ENCODE measurements around the gene BEST4. TPM values are rescaled to one million over a fixed set of nuclear protein-coding genes. Genes with fewer than 3 reads are reported as not detected.

BEST4 gene
- total and polyA plus RNA-seq, 2 of the 13 experiments (the other 11 are each of a cell fraction or from before 2014, with no cell fraction given), result 0.77 to 1.4 TPM

DNA sequence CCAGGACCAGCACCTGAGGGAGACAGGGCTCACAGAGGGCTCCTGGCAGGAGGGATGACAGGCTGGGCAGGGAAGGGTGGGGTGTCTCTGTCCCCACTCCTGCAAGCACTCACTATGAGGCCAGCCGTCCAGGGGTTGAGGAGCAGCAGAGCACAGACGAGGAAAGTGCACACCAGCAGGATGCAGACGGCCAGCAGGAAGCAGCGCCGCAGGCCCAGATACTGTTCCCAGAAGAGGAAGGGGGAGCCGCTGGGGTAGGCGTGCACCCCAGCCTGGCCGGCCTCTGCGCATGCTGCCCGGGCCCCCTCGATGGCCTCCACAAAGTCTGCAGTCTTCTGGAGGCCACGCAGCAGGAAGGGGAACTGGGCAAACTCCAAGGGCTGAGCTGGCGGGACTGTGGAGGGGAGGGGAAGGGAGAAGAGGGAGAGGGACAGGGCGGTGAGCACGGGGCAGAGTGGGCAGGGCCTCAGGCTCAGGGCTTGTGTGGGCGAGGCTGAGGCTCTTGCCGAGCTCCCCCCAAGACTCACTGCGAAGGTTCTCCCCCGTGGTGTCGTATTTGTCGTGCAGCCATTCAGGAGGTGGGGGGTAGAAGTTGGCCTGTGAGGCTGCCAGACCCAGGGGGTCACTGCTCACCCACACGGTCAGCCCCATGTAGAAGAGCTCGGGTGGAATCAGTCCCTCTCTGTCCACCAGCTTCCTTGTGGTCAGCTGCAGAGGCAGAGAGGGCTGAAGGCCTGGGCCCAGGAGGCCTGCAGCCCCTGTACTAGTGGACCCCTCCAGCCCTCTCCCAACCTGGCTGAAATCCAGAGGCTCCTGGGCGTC, 38.6 kb upstream of the BEST4 start (continued):
- TF ChIP-seq ZFP91 (CRISPR knock-in tag; IDR thresholded peaks at IDR 0.05; ENCODE audit: borderline replicate concordance) (peak; percentile 81), SMAD9 (CRISPR knock-in tag; IDR thresholded peaks at IDR 0.05) (no peak), KLF16 (CRISPR knock-in tag; IDR thresholded peaks at IDR 0.05) (0 out of 4 replicates have a peak, but pooled peaks have one; percentile 40 to 45), SUZ12 (IDR thresholded peaks at IDR 0.05; ENCODE audit: low read depth, low read length) (no peak), ZNF333 (CRISPR knock-in tag; IDR thresholded peaks at IDR 0.05; ENCODE audit: borderline replicate concordance) (no peak; the same call in 1 of the 2 replicates), ZBTB1 (CRISPR knock-in tag; IDR thresholded peaks at IDR 0.05; ENCODE audit: borderline replicate concordance) (no peak), NR2F1 (CRISPR knock-in tag; IDR thresholded peaks at IDR 0.05) (peak in 1 of 2 experiments; percentile 30; a peak in 1 of 4 replicates), GZF1 (CRISPR knock-in tag; IDR thresholded peaks at IDR 0.05) (peak; percentile 53; the same call in 1 of the 2 replicates), ZNF354B (CRISPR knock-in tag; IDR thresholded peaks at IDR 0.05) (no peak), ZNF644 (CRISPR knock-in tag; IDR thresholded peaks at IDR 0.05; ENCODE audit: low read depth) (0 out of 2 replicates have a peak, but pooled peaks have one; percentile 30), ETV5 (CRISPR knock-in tag; IDR thresholded peaks at IDR 0.05; ENCODE audit: borderline replicate concordance) (peak; percentile 54; the same call in 1 of the 2 replicates), ATF7-NPFF (CRISPR knock-in tag; IDR thresholded peaks at IDR 0.05; ENCODE audit: low read depth) (no peak; the same call in 1 of the 2 replicates), THAP11 (CRISPR knock-in tag; IDR thresholded peaks at IDR 0.05) (peak; percentile 8; the same call in 1 of the 2 replicates), MYNN (CRISPR knock-in tag; IDR thresholded peaks at IDR 0.05; ENCODE audit: low read depth) (no peak), DPF2 (CRISPR knock-in tag; IDR thresholded peaks at IDR 0.05; ENCODE audit: borderline replicate concordance, low read depth) (peak; percentile 36; the same call in 1 of the 2 replicates), GTF3A (CRISPR knock-in tag; conservative IDR thresholded peaks at IDR 0.05) (0 out of 2 replicates have a peak, but pooled peaks have one; percentile 28), IKZF1 (IDR thresholded peaks at IDR 0.05) (no peak), ZNF781 (CRISPR knock-in tag; IDR thresholded peaks at IDR 0.05; ENCODE audit: borderline replicate concordance, not compliant biosample characterization) (peak; percentile 74), HOXA5 (CRISPR knock-in tag; IDR thresholded peaks at IDR 0.05) (peak; percentile 72; the same call in 1 of the 2 replicates), PRPF4 (IDR thresholded peaks at IDR 0.05; ENCODE audit: low read depth, low read length, poor library complexity, severe bottlenecking) (no peak), ZNF709 (CRISPR knock-in tag; IDR thresholded peaks at IDR 0.05) (0 out of 2 replicates have a peak, but pooled peaks have one; percentile 12), GATA4 (IDR thresholded peaks at IDR 0.05; ENCODE audit: borderline replicate concordance, low read depth) (0 out of 2 replicates have a peak, but pooled peaks have one; percentile 25), ZNF563 (CRISPR knock-in tag; IDR thresholded peaks at IDR 0.05) (no peak), BORCS8-MEF2B (CRISPR knock-in tag; IDR thresholded peaks at IDR 0.05) (peak; percentile 73; the same call in 1 of the 2 replicates)
- TF ChIP-seq, protein P1, sequence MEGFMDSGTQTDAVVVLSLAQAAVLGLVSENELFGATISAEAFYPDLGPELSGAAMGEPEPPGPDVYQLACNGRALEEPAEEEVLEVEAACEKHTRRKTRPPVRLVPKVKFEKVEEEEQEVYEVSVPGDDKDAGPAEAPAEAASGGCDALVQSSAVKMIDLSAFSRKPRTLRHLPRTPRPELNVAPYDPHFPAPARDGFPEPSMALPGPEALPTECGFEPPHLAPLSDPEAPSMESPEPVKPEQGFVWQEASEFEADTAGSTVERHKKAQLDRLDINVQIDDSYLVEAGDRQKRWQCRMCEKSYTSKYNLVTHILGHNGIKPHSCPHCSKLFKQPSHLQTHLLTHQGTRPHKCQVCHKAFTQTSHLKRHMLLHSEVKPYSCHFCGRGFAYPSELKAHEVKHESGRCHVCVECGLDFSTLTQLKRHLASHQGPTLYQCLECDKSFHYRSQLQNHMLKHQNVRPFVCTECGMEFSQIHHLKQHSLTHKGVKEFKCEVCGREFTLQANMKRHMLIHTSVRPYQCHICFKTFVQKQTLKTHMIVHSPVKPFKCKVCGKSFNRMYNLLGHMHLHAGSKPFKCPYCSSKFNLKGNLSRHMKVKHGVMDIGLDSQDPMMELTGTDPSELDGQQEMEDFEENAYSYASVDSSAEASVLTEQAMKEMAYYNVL (CRISPR knock-in tag; IDR thresholded peaks at IDR 0.05; ENCODE audit: borderline replicate concordance), result no peak
- TF ChIP-seq, protein P2, sequence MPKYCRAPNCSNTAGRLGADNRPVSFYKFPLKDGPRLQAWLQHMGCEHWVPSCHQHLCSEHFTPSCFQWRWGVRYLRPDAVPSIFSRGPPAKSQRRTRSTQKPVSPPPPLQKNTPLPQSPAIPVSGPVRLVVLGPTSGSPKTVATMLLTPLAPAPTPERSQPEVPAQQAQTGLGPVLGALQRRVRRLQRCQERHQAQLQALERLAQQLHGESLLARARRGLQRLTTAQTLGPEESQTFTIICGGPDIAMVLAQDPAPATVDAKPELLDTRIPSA (CRISPR knock-in tag; IDR thresholded peaks at IDR 0.05; ENCODE audit: borderline replicate concordance), result no peak

All from HepG2 (cell line).